Measurements from ENCODE around the gene PPARA. TPM values are rescaled to one million over a fixed set of nuclear protein-coding genes. Genes with fewer than 3 reads are reported as not detected.

Gene PPARA
- total and polyA plus RNA-seq, 2 of the 4 experiments (the other 2 are of a cell fraction): 3.1 to 7.0 TPM

- Histone ChIP-seq H2AK9ac (replicated peaks; ENCODE audit: low read depth, low read length, poor library complexity) (peak overlapping the region; percentile 28), H3K36me3 (ENCODE audit: control insufficient read depth, insufficient read depth, low read length) (no peaks in the 10 kb centered on the region), H3K9me1 (ENCODE audit: insufficient read depth, low read length) (no peaks in the 10 kb centered on the region), H3K4me3 (ENCODE audit: insufficient read depth, low read depth, low read length) (no peak overlapping the region), H3K9ac (ENCODE audit: low read depth, low read length) (no peak overlapping the region), H4K5ac (ENCODE audit: low read depth, low read length) (no peak overlapping the region), H4K20me1 (ENCODE audit: insufficient read depth, low read length) (no peaks in the 10 kb centered on the region), H2BK15ac (ENCODE audit: low read depth, low read length) (no peak overlapping the region), H2BK5ac (ENCODE audit: low read depth, low read length, poor library complexity, severe bottlenecking) (no peak overlapping the region), H3K4me2 (ENCODE audit: low read depth, low read length) (no peak overlapping the region), H3K4me1 (ENCODE audit: control insufficient read depth, insufficient read depth, low read length) (no peaks in the 10 kb centered on the region), H3K27ac (ENCODE audit: insufficient read depth, low read length) (no peak overlapping the region), H4K8ac (ENCODE audit: low read depth in 2 of 2, low read length in 2 of 2) (no peak overlapping the region), H3K18ac (ENCODE audit: low read depth, low read length) (no peak overlapping the region), H4K91ac (ENCODE audit: insufficient read depth, low read depth, low read length) (no peak overlapping the region), H2BK20ac (ENCODE audit: low read depth, low read length) (no peak overlapping the region), H3K4ac (ENCODE audit: low read depth, low read length) (no peak overlapping the region), H3K23ac (ENCODE audit: low read depth, low read length) (no peak overlapping the region), H3K14ac (replicated peaks; ENCODE audit: low read depth, low read length) (no peak overlapping the region), H3K79me1 (ENCODE audit: low read depth in 1 of 2, low read length in 2 of 2) (no peaks in the 10 kb centered on the region), H2AK5ac (ENCODE audit: low read depth, low read length) (no peak overlapping the region), H2AFZ (replicated peaks; ENCODE audit: low read length, poor library complexity) (no peak overlapping the region), H3K56ac (ENCODE audit: extremely low read depth, insufficient read depth, low read length) (no peak overlapping the region), H2BK120ac (ENCODE audit: low read depth, low read length) (no peak overlapping the region), H3K9me3 (ENCODE audit: control insufficient read depth, insufficient read depth, low read length) (no peaks in the 10 kb centered on the region), H3K27me3 (ENCODE audit: control insufficient read depth, insufficient read depth, low read length) (peaks cover 40% of the 10 kb centered on the region)
- intact Hi-C loops (cut with micrococcal nuclease): no loop called here
- DNase-seq (no peak), ATAC-seq (ENCODE audit: low read depth) (no peak)
- BruUV-seq (replicated peaks): no TSS peak
- dilution Hi-C loops (cut with HindIII; ENCODE audit: low sequenced_read_pairs, unreplicated experiment): no loop called here
- WGBS, 2 experiments (ENCODE audit: extremely low coverage in 2 of 2, insufficient read length in 1 of 2): 74% methylated on average over 7 of the region's 14 CpGs; no CpG with 5 or more reads in 1 of the 2 experiments
- ChIA-PET POLR2A (ENCODE audit: unreplicated experiment) (no interaction called here), CTCF (no interaction called here)
- no peak for TF ChIP-seq CTCF (conservative IDR thresholded peaks at IDR 0.05; ENCODE audit: low read depth, low read length)
- TF ChIP-seq SMC3 (IDR thresholded peaks at IDR 0.05; ENCODE audit: low read depth, low read length): no peak
- TF ChIP-seq, protein P1, sequence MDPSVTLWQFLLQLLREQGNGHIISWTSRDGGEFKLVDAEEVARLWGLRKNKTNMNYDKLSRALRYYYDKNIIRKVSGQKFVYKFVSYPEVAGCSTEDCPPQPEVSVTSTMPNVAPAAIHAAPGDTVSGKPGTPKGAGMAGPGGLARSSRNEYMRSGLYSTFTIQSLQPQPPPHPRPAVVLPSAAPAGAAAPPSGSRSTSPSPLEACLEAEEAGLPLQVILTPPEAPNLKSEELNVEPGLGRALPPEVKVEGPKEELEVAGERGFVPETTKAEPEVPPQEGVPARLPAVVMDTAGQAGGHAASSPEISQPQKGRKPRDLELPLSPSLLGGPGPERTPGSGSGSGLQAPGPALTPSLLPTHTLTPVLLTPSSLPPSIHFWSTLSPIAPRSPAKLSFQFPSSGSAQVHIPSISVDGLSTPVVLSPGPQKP (IDR thresholded peaks at IDR 0.05; ENCODE audit: borderline replicate concordance, low read depth, low read length): no peak
- TF ChIP-seq FOS (IDR thresholded peaks at IDR 0.05; ENCODE audit: low read depth, low read length): no peak
- TF ChIP-seq POLR2A (IDR thresholded peaks at IDR 0.05; ENCODE audit: low read depth, low read length): no peak
- TF ChIP-seq MAFK (IDR thresholded peaks at IDR 0.05; ENCODE audit: low read depth, low read length): no peak
- TF ChIP-seq, protein P2, sequence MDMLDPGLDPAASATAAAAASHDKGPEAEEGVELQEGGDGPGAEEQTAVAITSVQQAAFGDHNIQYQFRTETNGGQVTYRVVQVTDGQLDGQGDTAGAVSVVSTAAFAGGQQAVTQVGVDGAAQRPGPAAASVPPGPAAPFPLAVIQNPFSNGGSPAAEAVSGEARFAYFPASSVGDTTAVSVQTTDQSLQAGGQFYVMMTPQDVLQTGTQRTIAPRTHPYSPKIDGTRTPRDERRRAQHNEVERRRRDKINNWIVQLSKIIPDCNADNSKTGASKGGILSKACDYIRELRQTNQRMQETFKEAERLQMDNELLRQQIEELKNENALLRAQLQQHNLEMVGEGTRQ (IDR thresholded peaks at IDR 0.05; ENCODE audit: low read depth, low read length): no peak
- TF ChIP-seq RCOR1 (IDR thresholded peaks at IDR 0.05; ENCODE audit: insufficient replicate concordance, low read length): no peak
- no peak for TF ChIP-seq BHLHE40 (IDR thresholded peaks at IDR 0.05; ENCODE audit: low read depth, low read length)
- no peak for TF ChIP-seq CEBPB (IDR thresholded peaks at IDR 0.05; ENCODE audit: low read depth, low read length)
- no peak for TF ChIP-seq NFE2L2 (IDR thresholded peaks at IDR 0.05; ENCODE audit: low read depth, low read length)
- TF ChIP-seq CHD1 (IDR thresholded peaks at IDR 0.05; ENCODE audit: low read depth, low read length): no peak
- no peak for TF ChIP-seq MAZ (IDR thresholded peaks at IDR 0.05; ENCODE audit: borderline replicate concordance, low read depth, low read length)
- TF ChIP-seq RFX5 (IDR thresholded peaks at IDR 0.05; ENCODE audit: low read depth, low read length): no peak
- in situ Hi-C loops (cut with MboI; ENCODE audit: low sequenced_read_pairs): loop anchor here (25.0 kb wide), 1 partner anchor 394 kb away; the partner anchor contains the start of gene CELSR1
Measured at GRCh38 chr22:46142548-46143490, 7.5 kb upstream of the PPARA start.

All from IMR-90 (cell line).